ENCODE measurements around the gene NLRP6.
"Not testable (repeated sequence)": the region's sequence is repeated elsewhere in the genome, so short reads cannot be mapped to it uniquely, and the experiment has no call there.

The NLRP6 gene

DNA sequence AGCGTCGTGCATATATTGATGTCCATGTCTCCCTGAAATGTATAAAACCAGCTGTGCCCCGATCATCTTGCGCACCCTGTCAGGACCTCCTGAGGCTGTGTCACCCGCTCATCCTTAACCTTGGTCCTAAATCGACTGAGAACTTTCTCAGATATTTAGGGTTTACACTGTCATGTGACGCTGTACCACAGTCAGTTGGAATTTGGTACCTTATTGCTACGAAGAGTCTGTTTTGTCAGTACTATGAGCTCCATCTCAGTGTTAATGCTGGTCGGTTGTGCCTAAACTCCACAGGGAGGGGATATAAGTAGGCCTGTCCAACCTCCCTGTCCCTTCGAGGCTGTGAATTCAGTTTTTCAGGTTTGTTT lies 27.6 kb downstream of the NLRP6 start:
- H3K4me1 ChIP-seq (ENCODE audit: low read depth, poor library complexity, severe bottlenecking), result no peaks in the 10 kb centered on the region
- H3K27ac ChIP-seq, result no peak overlapping the region
- H3K4me3 ChIP-seq (IDR thresholded peaks at IDR 0.05; ENCODE audit: insufficient read depth, low read depth, low read length), result no peak overlapping the region
- peaks cover 44% of the 10 kb centered on the region for H3K27me3 ChIP-seq (ENCODE audit: insufficient read depth, low read depth)
- no peak overlapping the region for H3K9ac ChIP-seq
- no peak for TF ChIP-seq CTCF (conservative IDR thresholded peaks at IDR 0.05; ENCODE audit: low read depth, low read length)
- H3K79me2 ChIP-seq (ENCODE audit: insufficient read depth, low read depth), result no peaks in the 10 kb centered on the region
- H4K20me1 ChIP-seq (ENCODE audit: insufficient read depth), result no peaks in the 10 kb centered on the region
- no peak overlapping the region for H2AFZ ChIP-seq (ENCODE audit: low read depth)
- no peak overlapping the region for H3K4me2 ChIP-seq
- H3K36me3 ChIP-seq (ENCODE audit: insufficient read depth), result no peaks in the 10 kb centered on the region

- Histone ChIP-seq H3K4me1 (ENCODE audit: low read depth, poor library complexity, severe bottlenecking) (no peaks in the 10 kb centered on the region), H3K27ac (no peak overlapping the region), H3K36me3 (ENCODE audit: insufficient read depth) (no peaks in the 10 kb centered on the region), H3K79me2 (ENCODE audit: insufficient read depth, low read depth) (no peaks in the 10 kb centered on the region), H3K27me3 (ENCODE audit: insufficient read depth, low read depth) (peaks cover 42% of the 10 kb centered on the region), H4K20me1 (ENCODE audit: insufficient read depth) (no peaks in the 10 kb centered on the region), H3K4me2 (no peak overlapping the region), H3K9ac (no peak overlapping the region), H3K4me3 (IDR thresholded peaks at IDR 0.05; ENCODE audit: insufficient read depth, low read depth, low read length) (no peak overlapping the region), H2AFZ (ENCODE audit: low read depth) (no peak overlapping the region)
- no peak for TF ChIP-seq CTCF (conservative IDR thresholded peaks at IDR 0.05; ENCODE audit: low read depth, low read length)
Measured at GRCh38 chr11:306645-307371, 28.6 kb downstream of the NLRP6 start.

GRCh38 chr11:307766-308708 lies 29.8 kb downstream of the NLRP6 start, which contains the start of gene IFITM2:
TSS of gene IFITM2 (plus strand) at chr11:307816. CDS start at chr11:308193, 377 bp downstream.
- H3K79me2 ChIP-seq (ENCODE audit: insufficient read depth, low read depth); H3K4me3 ChIP-seq (IDR thresholded peaks at IDR 0.05; ENCODE audit: insufficient read depth, low read depth, low read length); H3K27ac ChIP-seq; H3K36me3 ChIP-seq (ENCODE audit: insufficient read depth); H3K9ac ChIP-seq; H2AFZ ChIP-seq (ENCODE audit: low read depth); H3K4me2 ChIP-seq; H3K4me1 ChIP-seq (ENCODE audit: low read depth, poor library complexity, severe bottlenecking); H4K20me1 ChIP-seq (ENCODE audit: insufficient read depth): not testable (repeated sequence)
- H3K27me3 ChIP-seq (ENCODE audit: insufficient read depth, low read depth), result peaks cover 48% of the 10 kb centered on the region

DNA sequence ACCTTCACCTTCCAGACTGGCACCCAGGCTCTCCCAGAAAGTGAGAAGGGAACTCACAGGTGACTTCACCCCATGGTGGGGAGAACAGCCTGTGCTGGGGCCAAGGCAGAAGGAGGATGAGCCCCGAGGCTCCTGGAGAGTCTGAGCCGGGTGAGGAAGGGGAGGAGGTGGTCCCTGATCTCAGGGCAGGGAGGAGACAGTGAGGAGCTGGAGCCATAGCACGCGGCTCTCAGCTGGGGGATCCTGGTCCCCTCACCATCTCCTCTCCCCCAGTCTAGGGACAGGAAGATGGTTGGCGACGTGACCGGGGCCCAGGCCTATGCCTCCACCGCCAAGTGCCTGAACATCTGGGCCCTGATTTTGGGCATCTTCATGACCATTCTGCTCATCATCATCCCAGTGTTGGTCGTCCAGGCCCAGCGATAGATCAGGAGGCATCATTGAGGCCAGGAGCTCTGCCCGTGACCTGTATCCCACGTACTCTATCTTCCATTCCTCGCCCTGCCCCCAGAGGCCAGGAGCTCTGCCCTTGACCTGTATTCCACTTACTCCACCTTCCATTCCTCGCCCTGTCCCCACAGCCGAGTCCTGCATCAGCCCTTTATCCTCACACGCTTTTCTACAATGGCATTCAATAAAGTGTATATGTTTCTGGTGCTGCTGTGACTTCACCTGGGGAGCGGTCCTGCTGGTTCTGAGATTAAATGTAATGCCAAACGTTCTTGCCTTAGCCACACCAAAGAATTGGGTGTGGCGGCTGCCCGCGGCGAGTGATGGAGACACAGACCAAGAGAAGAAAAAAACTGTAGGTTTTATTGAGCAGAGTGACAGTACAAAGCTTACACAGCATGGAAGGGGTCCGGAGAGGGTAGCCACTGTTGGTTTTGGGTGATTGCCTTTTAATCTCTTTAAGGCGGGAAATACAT lies 30.8 kb downstream of the NLRP6 start:
- H3K9ac ChIP-seq; H3K4me3 ChIP-seq (IDR thresholded peaks at IDR 0.05; ENCODE audit: insufficient read depth, low read depth, low read length); H3K36me3 ChIP-seq (ENCODE audit: insufficient read depth); H2AFZ ChIP-seq (ENCODE audit: low read depth); H3K79me2 ChIP-seq (ENCODE audit: insufficient read depth, low read depth); H3K4me2 ChIP-seq; H4K20me1 ChIP-seq (ENCODE audit: insufficient read depth); H3K4me1 ChIP-seq (ENCODE audit: low read depth, poor library complexity, severe bottlenecking); H3K27ac ChIP-seq: not testable (repeated sequence)
- H3K27me3 ChIP-seq (ENCODE audit: insufficient read depth, low read depth), result peaks cover 51% of the 10 kb centered on the region

DNA sequence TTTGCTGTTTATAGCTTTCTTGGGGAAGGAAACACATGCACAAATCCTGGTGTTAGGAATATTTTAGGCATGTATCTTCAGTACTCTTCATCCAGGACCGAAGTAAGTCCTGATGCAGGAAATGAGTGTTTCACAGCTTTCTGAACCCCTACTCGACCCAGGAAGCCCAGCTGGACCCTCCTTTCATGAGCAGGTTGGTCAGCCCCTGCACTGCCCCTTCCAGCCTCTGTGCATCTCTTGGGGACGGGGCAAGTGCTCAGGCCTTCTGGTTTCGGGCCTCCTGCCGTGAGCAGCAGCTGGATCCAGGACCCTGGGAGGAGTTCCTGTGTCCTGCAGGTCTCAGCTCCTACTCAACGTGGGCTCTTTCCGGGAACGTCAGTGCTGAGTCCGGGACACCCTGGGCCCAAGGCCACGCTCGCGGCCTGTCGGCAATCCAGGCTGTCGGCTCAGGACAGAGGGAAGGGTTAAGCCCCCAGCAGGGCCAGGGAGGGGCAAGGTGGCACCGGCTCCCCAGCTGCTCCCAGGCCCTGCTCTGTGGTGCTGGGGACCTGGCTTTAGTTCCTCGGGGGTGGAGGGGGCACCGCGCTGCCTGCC lies 31.9 kb downstream of the NLRP6 start:
- H3K4me1 ChIP-seq (ENCODE audit: low read depth, poor library complexity, severe bottlenecking), result peaks cover 12% of the 10 kb centered on the region
- not testable (repeated sequence) for H3K4me2 ChIP-seq; H3K4me3 ChIP-seq (IDR thresholded peaks at IDR 0.05; ENCODE audit: insufficient read depth, low read depth, low read length)

DNA sequence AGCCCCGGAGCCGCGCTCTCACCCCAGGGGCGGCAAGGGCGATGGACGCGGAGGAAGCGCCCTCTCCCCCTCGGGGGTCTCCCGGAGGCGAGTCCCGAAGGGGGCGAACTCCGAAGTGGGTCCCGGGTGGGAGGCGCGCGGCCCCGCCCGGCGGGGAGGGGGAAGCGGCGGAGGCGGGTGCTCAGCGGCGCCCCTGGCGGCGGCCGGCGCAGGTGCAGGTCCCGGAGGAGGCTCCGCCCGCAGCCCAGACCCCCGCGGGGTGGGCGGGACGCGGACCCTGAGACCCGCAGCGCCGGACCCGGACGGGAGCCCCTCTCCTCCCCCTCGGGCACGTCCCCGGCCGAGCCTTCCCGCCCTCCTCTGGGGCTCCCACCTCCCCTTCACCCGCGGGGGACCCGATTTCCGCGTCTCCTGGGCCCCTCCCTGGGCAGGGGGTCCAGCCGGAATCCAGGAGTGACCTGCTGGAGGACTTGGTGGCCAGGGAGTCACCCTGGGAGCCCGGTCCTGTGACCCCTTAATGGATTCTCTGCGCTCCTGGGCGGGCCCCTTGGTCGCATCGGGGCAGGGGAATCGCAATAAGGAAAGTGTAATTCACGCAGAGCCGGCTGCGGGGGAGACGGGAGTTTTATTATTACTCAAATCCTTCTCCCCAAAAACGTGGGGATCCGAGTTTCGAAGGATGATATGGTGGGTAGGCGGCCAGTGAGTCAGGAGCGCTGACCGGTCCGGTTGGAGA lies 33.0 kb downstream of the NLRP6 start:
- not testable (repeated sequence) for H3K4me3 ChIP-seq (IDR thresholded peaks at IDR 0.05; ENCODE audit: insufficient read depth, low read depth, low read length); H3K36me3 ChIP-seq (ENCODE audit: insufficient read depth); H2AFZ ChIP-seq (ENCODE audit: low read depth); H3K9ac ChIP-seq; H4K20me1 ChIP-seq (ENCODE audit: insufficient read depth); H3K4me2 ChIP-seq; H3K27ac ChIP-seq; H3K79me2 ChIP-seq (ENCODE audit: insufficient read depth, low read depth)
- Histone ChIP-seq H3K27me3 (ENCODE audit: insufficient read depth, low read depth) (peaks cover 43% of the 10 kb centered on the region), H3K4me1 (ENCODE audit: low read depth, poor library complexity, severe bottlenecking) (peaks cover 12% of the 10 kb centered on the region)

More for the DNA sequence above, 31.9 kb downstream of the NLRP6 start:
- not testable (repeated sequence) for H4K20me1 ChIP-seq (ENCODE audit: insufficient read depth); H3K79me2 ChIP-seq (ENCODE audit: insufficient read depth, low read depth); H3K36me3 ChIP-seq (ENCODE audit: insufficient read depth); H3K9ac ChIP-seq; H3K27ac ChIP-seq; H2AFZ ChIP-seq (ENCODE audit: low read depth)
- peaks cover 51% of the 10 kb centered on the region for H3K27me3 ChIP-seq (ENCODE audit: insufficient read depth, low read depth)
